Measurements from ENCODE around the gene BLTP3A. TPM values are rescaled to one million over a fixed set of nuclear protein-coding genes. Genes with fewer than 3 reads are reported as not detected.
A peak's percentile ranks its signal among the peaks of the same experiment; 100 is the strongest.
"Not testable (repeated sequence)": the region's sequence is repeated elsewhere in the genome, so short reads cannot be mapped to it uniquely, and the experiment has no call there.

The BLTP3A gene
- 8.4 TPM for total RNA-seq

DNA sequence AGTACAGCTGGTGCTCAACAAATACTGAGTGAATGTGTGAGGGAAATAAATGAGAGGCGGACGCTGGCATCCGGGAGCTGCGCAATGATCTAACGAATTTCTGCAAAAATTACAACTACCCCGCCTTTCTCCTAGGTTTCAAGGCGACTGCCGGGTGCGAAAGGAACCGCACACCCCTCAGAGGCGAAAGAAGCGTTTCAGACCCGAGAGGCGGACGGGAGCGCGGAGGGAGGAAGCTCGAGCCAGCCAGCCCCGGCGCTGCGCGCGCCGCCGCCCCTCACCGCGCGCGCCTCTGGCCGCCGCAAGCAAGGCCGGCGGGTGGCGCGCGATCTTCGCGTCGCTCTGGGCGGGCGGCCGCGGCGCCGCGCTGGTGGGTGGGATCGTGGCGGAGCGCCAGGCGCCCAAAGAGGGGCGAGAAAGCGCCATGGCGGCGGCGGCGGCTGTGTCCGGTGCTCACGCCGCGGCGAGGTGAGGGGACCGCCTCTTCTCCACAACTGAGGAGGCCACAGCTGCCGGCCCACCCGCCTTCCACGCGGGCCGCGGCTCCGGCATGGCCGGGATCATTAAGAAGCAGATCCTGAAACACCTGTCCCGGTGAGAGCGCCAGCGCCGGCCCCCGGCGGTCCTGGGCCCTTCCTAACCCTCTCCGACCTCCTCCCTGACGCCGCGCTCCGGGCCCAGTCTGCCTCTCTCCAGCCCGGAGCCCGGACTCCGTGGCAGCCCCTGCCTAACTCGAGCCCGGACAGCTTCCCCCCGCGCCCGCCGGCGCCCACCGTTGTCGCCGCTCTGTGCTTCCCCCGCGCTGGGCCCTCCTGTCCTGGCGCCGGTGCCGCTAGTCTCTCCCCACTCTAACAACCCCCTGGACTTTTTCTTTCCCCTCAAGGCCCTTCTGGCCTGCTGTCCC is at the start of gene BLTP3A:
TSS of gene BLTP3A (plus strand) at position 383 of the 904 bp plus-strand sequence. CDS start at position 551, 168 bp downstream.
- H3K9me3 ChIP-seq (ENCODE audit: control insufficient read depth in 3 of 3, low read length in 3 of 3): no peaks in the 10 kb centered on the region
- H3K4me1 ChIP-seq (ENCODE audit: control insufficient read depth in 3 of 3, insufficient read depth in 3 of 3, low read length in 3 of 3): peaks cover 9 to 18% (median 10%) of the 10 kb centered on the region in 3 donors
- peak within 1 kb of the TSS; percentile 92 for H3K27ac ChIP-seq (ENCODE audit: low read depth, low read length)
- peak within 1 kb of the TSS; percentile 73 to 96 (median 94) for H3K4me3 ChIP-seq (ENCODE audit: low read length in 3 of 3)
- H3K9ac ChIP-seq (ENCODE audit: low read depth in 1 of 3, low read length in 3 of 3): peak within 1 kb of the TSS; percentile 94 to 97 (median 96)
- H3K36me3 ChIP-seq (ENCODE audit: control insufficient read depth in 3 of 3, insufficient read depth in 3 of 3, low read length in 3 of 3): no peaks in the 10 kb centered on the region
- H3K27me3 ChIP-seq (ENCODE audit: control insufficient read depth in 3 of 3, insufficient read depth in 3 of 3, low read length in 3 of 3): no peaks in the 10 kb centered on the region

DNA sequence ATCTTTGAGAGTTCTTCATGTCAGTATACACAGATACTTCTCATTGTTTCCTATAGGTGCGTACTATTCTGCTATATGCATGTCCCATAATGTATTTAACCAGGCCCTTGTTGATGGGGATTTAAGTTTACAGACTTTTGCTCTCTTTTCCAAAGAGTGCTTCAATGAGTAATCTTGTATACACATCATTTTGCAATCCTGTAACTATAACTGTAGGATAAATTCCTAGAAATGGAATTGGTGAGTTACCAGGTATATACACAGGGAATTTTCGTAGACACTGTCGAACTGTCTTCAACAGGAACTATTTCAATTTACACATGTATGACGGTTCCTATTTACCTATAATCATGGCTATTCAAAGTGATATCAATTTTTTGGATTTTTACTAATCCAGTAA is 49.8 kb upstream of the BLTP3A start:
- H3K36me3 ChIP-seq (ENCODE audit: control insufficient read depth in 3 of 3, insufficient read depth in 3 of 3, low read length in 3 of 3): no peaks in the 10 kb centered on the region

GRCh38 chr6:34743625-34744293 is 48.1 kb upstream of the BLTP3A start:
- Histone ChIP-seq H3K9me3 (ENCODE audit: control insufficient read depth in 3 of 3, low read length in 3 of 3) (no peaks in the 10 kb centered on the region), H3K4me3 (ENCODE audit: low read length in 3 of 3) (no peak overlapping the region), H3K36me3 (ENCODE audit: control insufficient read depth in 3 of 3, insufficient read depth in 3 of 3, low read length in 3 of 3) (no peaks in the 10 kb centered on the region), H3K27me3 (ENCODE audit: control insufficient read depth in 3 of 3, insufficient read depth in 3 of 3, low read length in 3 of 3) (no peaks in the 10 kb centered on the region), H3K27ac (ENCODE audit: low read depth, low read length) (no peak overlapping the region), H3K9ac (ENCODE audit: low read depth in 1 of 3, low read length in 3 of 3) (no peak overlapping the region), H3K4me1 (ENCODE audit: control insufficient read depth in 3 of 3, insufficient read depth in 3 of 3, low read length in 3 of 3) (no peaks in the 10 kb centered on the region)

More for the DNA sequence above, 49.8 kb upstream of the BLTP3A start:
- Histone ChIP-seq H3K9me3 (ENCODE audit: control insufficient read depth in 3 of 3, low read length in 3 of 3) (no peaks in the 10 kb centered on the region), H3K4me3 (ENCODE audit: low read length in 3 of 3) (no peak overlapping the region), H3K4me1 (ENCODE audit: control insufficient read depth in 3 of 3, insufficient read depth in 3 of 3, low read length in 3 of 3) (no peaks in the 10 kb centered on the region), H3K27ac (ENCODE audit: low read depth, low read length) (no peak overlapping the region), H3K9ac (ENCODE audit: low read depth in 1 of 3, low read length in 3 of 3) (no peak overlapping the region), H3K27me3 (ENCODE audit: control insufficient read depth in 3 of 3, insufficient read depth in 3 of 3, low read length in 3 of 3) (no peaks in the 10 kb centered on the region)

DNA sequence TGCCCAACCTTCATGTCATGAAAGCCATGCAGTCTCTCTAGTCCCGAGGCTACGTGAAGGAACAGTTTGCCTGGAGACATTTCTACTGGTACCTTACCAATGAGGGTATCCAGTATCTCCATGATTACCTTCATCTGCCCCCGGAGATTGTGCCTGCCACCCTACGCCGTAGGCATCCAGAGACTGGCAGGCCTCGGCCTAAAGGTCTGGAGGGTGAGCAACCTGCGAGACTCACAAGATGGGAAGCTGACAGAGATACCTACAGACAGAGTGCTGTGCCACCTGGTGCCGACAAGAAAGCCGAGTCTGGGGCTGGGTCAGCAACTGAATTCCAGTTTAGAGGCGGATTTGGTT is 47.6 kb upstream of the BLTP3A start:
- not testable (repeated sequence) for H3K4me3 ChIP-seq (ENCODE audit: low read length in 3 of 3); H3K4me1 ChIP-seq (ENCODE audit: control insufficient read depth in 3 of 3, insufficient read depth in 3 of 3, low read length in 3 of 3)

DNA sequence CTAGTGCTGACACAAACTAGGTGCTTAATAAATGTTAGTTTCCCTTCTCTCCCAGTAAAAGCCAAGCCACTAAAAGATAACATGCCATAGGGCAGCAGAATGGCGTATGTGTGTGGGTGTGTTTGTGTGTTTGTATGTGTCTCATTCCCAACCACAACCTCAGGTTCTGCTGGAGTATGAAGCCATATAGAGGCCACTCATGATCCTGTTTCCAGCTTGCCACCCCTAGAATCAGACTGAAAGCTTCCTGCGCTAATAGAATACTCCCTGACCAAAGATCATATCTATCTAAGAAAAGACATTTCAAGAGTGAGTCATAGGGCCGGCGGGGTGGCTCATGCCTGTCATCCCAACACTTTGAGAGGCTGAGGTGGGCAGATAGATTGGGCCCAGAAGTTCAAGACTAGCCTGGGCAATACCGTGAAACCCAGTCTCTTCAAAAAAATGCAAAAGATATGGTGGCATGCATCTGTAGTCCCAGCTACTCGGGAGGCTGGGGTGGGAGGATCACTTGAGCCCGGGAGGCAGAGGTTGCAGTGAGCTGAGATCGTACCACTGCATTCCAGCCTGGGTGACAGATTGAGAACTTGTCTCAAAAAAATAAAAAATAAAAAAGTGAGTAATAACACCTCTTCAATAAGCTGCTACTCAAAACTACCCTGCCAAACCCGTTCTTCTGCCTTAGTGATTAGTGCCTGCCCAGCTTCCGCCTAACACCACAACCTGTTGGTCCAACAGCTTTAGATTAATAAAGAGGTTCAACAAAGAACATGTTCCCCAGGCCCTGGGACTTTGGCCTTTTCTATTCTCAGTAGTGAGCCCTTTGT is 46.4 kb upstream of the BLTP3A start:
- H3K4me3 ChIP-seq (ENCODE audit: low read length in 3 of 3): no peak overlapping the region
- no peaks in the 10 kb centered on the region for H3K9me3 ChIP-seq (ENCODE audit: control insufficient read depth in 3 of 3, low read length in 3 of 3)
- no peaks in the 10 kb centered on the region for H3K4me1 ChIP-seq (ENCODE audit: control insufficient read depth in 3 of 3, insufficient read depth in 3 of 3, low read length in 3 of 3)
- H3K9ac ChIP-seq (ENCODE audit: low read depth in 1 of 3, low read length in 3 of 3): no peak overlapping the region
- no peaks in the 10 kb centered on the region for H3K27me3 ChIP-seq (ENCODE audit: control insufficient read depth in 3 of 3, insufficient read depth in 3 of 3, low read length in 3 of 3)
- no peak overlapping the region for H3K27ac ChIP-seq (ENCODE audit: low read depth, low read length)
- H3K36me3 ChIP-seq (ENCODE audit: control insufficient read depth in 3 of 3, insufficient read depth in 3 of 3, low read length in 3 of 3): no peaks in the 10 kb centered on the region

More for the DNA sequence above, 47.6 kb upstream of the BLTP3A start:
- H3K9ac ChIP-seq (ENCODE audit: low read depth in 1 of 3, low read length in 3 of 3); H3K27ac ChIP-seq (ENCODE audit: low read depth, low read length); H3K27me3 ChIP-seq (ENCODE audit: control insufficient read depth in 3 of 3, insufficient read depth in 3 of 3, low read length in 3 of 3); H3K36me3 ChIP-seq (ENCODE audit: control insufficient read depth in 3 of 3, insufficient read depth in 3 of 3, low read length in 3 of 3); H3K9me3 ChIP-seq (ENCODE audit: control insufficient read depth in 3 of 3, low read length in 3 of 3): not testable (repeated sequence)

GRCh38 chr6:34746104-34746846 is 45.6 kb upstream of the BLTP3A start:
- Histone ChIP-seq H3K4me1 (ENCODE audit: control insufficient read depth in 3 of 3, insufficient read depth in 3 of 3, low read length in 3 of 3) (no peaks in the 10 kb centered on the region), H3K9me3 (ENCODE audit: control insufficient read depth in 3 of 3, low read length in 3 of 3) (no peaks in the 10 kb centered on the region), H3K27me3 (ENCODE audit: control insufficient read depth in 3 of 3, insufficient read depth in 3 of 3, low read length in 3 of 3) (no peaks in the 10 kb centered on the region), H3K27ac (ENCODE audit: low read depth, low read length) (no peak overlapping the region), H3K4me3 (ENCODE audit: low read length in 3 of 3) (no peak overlapping the region), H3K36me3 (ENCODE audit: control insufficient read depth in 3 of 3, insufficient read depth in 3 of 3, low read length in 3 of 3) (no peaks in the 10 kb centered on the region), H3K9ac (ENCODE audit: low read depth in 1 of 3, low read length in 3 of 3) (no peak overlapping the region)

DNA sequence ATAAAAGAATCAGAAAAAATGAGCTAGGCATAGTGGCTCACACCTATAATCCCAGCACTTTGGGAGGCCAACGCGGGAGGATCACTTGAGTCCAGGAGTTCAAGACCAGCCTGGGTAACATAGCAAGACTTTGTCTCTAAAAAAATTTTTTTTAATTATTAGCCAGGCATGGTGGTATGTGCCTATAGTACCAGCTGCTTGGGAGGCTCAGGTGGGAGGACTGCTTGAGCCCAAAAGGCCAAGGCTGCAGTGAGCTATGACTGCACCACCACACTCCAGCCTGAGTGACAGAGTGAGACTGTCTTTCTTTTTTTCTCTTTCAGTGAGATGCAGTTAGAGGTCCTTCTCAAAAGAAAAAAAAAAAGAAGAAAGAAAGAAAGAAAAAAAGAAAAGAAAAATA is 43.1 kb upstream of the BLTP3A start:
- Histone ChIP-seq H3K4me1 (ENCODE audit: control insufficient read depth in 3 of 3, insufficient read depth in 3 of 3, low read length in 3 of 3) (no peaks in the 10 kb centered on the region), H3K4me3 (ENCODE audit: low read length in 3 of 3) (no peak overlapping the region), H3K27ac (ENCODE audit: low read depth, low read length) (no peak overlapping the region), H3K27me3 (ENCODE audit: control insufficient read depth in 3 of 3, insufficient read depth in 3 of 3, low read length in 3 of 3) (no peaks in the 10 kb centered on the region), H3K9ac (ENCODE audit: low read depth in 1 of 3, low read length in 3 of 3) (no peak overlapping the region), H3K36me3 (ENCODE audit: control insufficient read depth in 3 of 3, insufficient read depth in 3 of 3, low read length in 3 of 3) (no peaks in the 10 kb centered on the region), H3K9me3 (ENCODE audit: control insufficient read depth in 3 of 3, low read length in 3 of 3) (no peaks in the 10 kb centered on the region)

DNA sequence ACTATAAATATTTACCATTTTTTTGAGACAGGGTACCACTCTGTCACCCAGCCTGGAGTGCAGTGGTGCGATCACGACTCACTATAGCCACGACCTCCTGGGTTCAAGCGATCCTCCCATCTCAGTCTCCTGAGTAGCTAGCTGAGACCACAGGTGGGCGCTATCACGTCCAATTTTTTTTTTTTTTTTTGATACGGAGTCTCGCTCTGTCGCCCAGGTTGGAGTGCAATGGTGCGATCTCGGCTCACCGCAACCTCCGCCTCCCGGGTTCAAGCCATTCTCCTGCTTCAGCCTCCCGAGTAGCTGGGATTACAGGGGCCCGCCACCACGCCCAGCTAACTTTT is 35.4 kb upstream of the BLTP3A start:
- not testable (repeated sequence) for H3K36me3 ChIP-seq (ENCODE audit: control insufficient read depth in 3 of 3, insufficient read depth in 3 of 3, low read length in 3 of 3); H3K9me3 ChIP-seq (ENCODE audit: control insufficient read depth in 3 of 3, low read length in 3 of 3); H3K27me3 ChIP-seq (ENCODE audit: control insufficient read depth in 3 of 3, insufficient read depth in 3 of 3, low read length in 3 of 3)
- peak overlapping the region; percentile 95 to 100 (median 98) for H3K4me3 ChIP-seq (ENCODE audit: low read length in 3 of 3)
- peak overlapping the region; percentile 98 for H3K27ac ChIP-seq (ENCODE audit: low read depth, low read length)
- peak overlapping the region; percentile 87 to 95 (median 95) for H3K9ac ChIP-seq (ENCODE audit: low read depth in 1 of 3, low read length in 3 of 3)
- H3K4me1 ChIP-seq (ENCODE audit: control insufficient read depth in 3 of 3, insufficient read depth in 3 of 3, low read length in 3 of 3): peaks cover 4 to 15% (median 9%) of the 10 kb centered on the region in 3 donors

DNA sequence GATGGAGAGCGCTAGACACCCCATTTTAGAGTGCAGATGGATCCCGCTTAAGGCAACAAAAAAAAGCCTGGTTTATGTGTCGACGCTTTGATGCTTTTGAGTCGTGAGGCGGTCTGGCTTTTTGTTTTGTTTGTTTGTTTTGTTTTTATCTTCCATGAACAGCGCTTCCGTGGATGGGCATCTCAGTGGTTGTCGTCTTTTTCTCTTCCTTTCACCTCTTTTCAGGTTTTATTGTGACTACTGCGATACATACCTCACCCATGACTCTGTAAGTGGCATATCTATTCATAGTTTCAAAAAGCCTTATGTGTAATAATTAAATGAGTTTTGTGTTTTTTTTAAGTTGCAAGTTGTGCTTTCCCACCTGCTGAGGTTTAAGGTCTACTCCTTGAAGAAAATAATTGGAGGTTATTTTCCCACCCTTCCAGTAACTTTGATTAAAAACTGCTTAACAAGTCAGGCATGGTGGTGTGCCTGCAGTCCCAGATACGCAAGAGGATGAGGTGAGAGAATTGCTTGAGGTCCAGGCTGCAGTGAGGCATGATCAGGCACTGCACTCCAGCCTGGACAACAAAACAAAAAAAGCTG is 34.1 kb upstream of the BLTP3A start:
- no peaks in the 10 kb centered on the region for H3K9me3 ChIP-seq (ENCODE audit: control insufficient read depth in 3 of 3, low read length in 3 of 3)
- H3K4me1 ChIP-seq (ENCODE audit: control insufficient read depth in 3 of 3, insufficient read depth in 3 of 3, low read length in 3 of 3): peaks cover 4 to 15% (median 9%) of the 10 kb centered on the region in 3 donors
- peak overlapping the region; percentile 95 to 97 (median 95) for H3K9ac ChIP-seq (ENCODE audit: low read depth in 1 of 3, low read length in 3 of 3)
- peaks cover 3 to 18% (median 11%) of the 10 kb centered on the region in 3 donors for H3K36me3 ChIP-seq (ENCODE audit: control insufficient read depth in 3 of 3, insufficient read depth in 3 of 3, low read length in 3 of 3)
- no peaks in the 10 kb centered on the region for H3K27me3 ChIP-seq (ENCODE audit: control insufficient read depth in 3 of 3, insufficient read depth in 3 of 3, low read length in 3 of 3)
- peak overlapping the region; percentile 98 for H3K27ac ChIP-seq (ENCODE audit: low read depth, low read length)
- peak overlapping the region; percentile 95 to 100 (median 98) for H3K4me3 ChIP-seq (ENCODE audit: low read length in 3 of 3)
